ENCODE results near the gene CCDC142. TPM values are rescaled to one million over a fixed set of nuclear protein-coding genes. Genes with fewer than 3 reads are reported as not detected.

The CCDC142 gene
- total and polyA plus RNA-seq, 9 of the 15 experiments (the other 6 are each of a cell fraction or from before 2014, with no cell fraction given): 0.55 to 11.7 (median 7.2) TPM

DNA sequence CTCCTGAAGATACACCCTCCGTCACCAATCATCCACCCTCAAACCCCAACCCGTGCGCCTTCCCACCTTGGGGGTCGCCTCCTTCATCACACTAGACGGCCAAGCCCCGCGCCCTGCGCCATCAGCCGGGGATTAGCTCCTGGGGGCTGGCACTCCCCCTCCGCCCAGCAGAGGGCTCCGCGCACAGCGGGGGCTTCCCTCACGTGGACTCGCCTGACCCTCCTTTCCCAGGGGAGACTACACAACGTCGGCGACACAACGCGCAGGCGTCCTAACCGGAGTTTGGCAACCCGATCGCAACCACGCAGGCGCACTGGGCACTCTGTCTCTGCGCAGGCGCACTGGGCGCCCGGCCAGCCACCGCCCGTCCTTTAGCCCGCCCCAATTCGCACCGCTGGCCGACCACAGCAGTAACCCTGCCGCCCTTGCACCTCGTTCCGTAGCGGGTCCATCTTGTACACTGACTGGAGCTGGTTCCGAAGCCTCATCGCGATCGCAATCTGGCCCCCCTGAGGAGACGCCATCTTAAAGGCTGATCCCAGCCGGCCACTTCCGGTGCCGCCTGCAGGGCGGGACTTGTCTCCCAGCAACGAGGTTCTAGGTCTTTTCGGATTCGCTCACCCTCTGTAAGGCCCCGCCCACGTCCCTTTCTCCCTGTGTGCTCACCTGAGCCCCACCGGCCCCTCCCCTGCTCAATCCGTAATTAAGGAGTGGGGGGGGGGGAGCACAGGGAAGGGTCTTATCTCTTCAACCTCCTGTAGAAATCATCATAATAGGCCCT, 24.5 kb upstream of the CCDC142 start, which contains the start of gene PCGF1 (continued):
- peak; percentile 84 for TF ChIP-seq MYC (IDR thresholded peaks at IDR 0.05; ENCODE audit: low read depth, low read length)
- TF ChIP-seq MYC (CRISPR knock-in tag; IDR thresholded peaks at IDR 0.05; ENCODE audit: borderline replicate concordance, low read depth): peak; percentile 82; the same call in 1 of the 2 replicates
- TF ChIP-seq POLR2B (IDR thresholded peaks at IDR 0.05; ENCODE audit: low read depth, partially characterized antibody): peak; percentile 95
- TF ChIP-seq, protein P1, sequence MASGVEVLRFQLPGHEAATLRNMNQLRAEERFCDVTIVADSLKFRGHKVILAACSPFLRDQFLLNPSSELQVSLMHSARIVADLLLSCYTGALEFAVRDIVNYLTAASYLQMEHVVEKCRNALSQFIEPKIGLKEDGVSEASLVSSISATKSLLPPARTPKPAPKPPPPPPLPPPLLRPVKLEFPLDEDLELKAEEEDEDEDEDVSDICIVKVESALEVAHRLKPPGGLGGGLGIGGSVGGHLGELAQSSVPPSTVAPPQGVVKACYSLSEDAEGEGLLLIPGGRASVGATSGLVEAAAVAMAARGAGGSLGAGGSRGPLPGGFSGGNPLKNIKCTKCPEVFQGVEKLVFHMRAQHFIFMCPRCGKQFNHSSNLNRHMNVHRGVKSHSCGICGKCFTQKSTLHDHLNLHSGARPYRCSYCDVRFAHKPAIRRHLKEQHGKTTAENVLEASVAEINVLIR (CRISPR knock-in tag; IDR thresholded peaks at IDR 0.05): no peak
- TF ChIP-seq, protein P2, sequence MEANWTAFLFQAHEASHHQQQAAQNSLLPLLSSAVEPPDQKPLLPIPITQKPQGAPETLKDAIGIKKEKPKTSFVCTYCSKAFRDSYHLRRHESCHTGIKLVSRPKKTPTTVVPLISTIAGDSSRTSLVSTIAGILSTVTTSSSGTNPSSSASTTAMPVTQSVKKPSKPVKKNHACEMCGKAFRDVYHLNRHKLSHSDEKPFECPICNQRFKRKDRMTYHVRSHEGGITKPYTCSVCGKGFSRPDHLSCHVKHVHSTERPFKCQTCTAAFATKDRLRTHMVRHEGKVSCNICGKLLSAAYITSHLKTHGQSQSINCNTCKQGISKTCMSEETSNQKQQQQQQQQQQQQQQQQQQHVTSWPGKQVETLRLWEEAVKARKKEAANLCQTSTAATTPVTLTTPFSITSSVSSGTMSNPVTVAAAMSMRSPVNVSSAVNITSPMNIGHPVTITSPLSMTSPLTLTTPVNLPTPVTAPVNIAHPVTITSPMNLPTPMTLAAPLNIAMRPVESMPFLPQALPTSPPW (CRISPR knock-in tag; IDR thresholded peaks at IDR 0.05): peak; percentile 96
- TF ChIP-seq TGIF2 (CRISPR knock-in tag; IDR thresholded peaks at IDR 0.05): no peak
- no peak for TF ChIP-seq TAF15 (IDR thresholded peaks at IDR 0.05; ENCODE audit: low read depth, low read length)
- TF ChIP-seq HMG20A (CRISPR knock-in tag; conservative IDR thresholded peaks at IDR 0.05): no peak
- no peak for TF ChIP-seq SNIP1 (IDR thresholded peaks at IDR 0.05; ENCODE audit: low read depth)
- TF ChIP-seq SMARCB1 (IDR thresholded peaks at IDR 0.05; ENCODE audit: insufficient read length, low read depth): no peak
- TF ChIP-seq ZNF134 (CRISPR knock-in tag; conservative IDR thresholded peaks at IDR 0.05): no peak
- peak; percentile 38; the same call in 1 of the 2 replicates for TF ChIP-seq NFIC (IDR thresholded peaks at IDR 0.05)
- TF ChIP-seq, protein P3, sequence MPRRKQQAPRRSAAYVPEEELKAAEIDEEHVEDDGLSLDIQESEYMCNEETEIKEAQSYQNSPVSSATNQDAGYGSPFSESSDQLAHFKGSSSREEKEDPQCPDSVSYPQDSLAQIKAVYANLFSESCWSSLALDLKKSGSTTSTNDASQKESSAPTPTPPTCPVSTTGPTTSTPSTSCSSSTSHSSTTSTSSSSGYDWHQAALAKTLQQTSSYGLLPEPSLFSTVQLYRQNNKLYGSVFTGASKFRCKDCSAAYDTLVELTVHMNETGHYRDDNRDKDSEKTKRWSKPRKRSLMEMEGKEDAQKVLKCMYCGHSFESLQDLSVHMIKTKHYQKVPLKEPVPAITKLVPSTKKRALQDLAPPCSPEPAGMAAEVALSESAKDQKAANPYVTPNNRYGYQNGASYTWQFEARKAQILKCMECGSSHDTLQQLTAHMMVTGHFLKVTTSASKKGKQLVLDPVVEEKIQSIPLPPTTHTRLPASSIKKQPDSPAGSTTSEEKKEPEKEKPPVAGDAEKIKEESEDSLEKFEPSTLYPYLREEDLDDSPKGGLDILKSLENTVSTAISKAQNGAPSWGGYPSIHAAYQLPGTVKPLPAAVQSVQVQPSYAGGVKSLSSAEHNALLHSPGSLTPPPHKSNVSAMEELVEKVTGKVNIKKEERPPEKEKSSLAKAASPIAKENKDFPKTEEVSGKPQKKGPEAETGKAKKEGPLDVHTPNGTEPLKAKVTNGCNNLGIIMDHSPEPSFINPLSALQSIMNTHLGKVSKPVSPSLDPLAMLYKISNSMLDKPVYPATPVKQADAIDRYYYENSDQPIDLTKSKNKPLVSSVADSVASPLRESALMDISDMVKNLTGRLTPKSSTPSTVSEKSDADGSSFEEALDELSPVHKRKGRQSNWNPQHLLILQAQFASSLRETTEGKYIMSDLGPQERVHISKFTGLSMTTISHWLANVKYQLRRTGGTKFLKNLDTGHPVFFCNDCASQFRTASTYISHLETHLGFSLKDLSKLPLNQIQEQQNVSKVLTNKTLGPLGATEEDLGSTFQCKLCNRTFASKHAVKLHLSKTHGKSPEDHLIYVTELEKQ (CRISPR knock-in tag; IDR thresholded peaks at IDR 0.05): no peak
- TF ChIP-seq PHB (CRISPR knock-in tag; IDR thresholded peaks at IDR 0.05): peak; percentile 67; the same call in 1 of the 2 replicates
- no peak for TF ChIP-seq DDX20 (tag; IDR thresholded peaks at IDR 0.05; ENCODE audit: low read depth)
- TF ChIP-seq, protein P4, sequence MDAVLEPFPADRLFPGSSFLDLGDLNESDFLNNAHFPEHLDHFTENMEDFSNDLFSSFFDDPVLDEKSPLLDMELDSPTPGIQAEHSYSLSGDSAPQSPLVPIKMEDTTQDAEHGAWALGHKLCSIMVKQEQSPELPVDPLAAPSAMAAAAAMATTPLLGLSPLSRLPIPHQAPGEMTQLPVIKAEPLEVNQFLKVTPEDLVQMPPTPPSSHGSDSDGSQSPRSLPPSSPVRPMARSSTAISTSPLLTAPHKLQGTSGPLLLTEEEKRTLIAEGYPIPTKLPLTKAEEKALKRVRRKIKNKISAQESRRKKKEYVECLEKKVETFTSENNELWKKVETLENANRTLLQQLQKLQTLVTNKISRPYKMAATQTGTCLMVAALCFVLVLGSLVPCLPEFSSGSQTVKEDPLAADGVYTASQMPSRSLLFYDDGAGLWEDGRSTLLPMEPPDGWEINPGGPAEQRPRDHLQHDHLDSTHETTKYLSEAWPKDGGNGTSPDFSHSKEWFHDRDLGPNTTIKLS (IDR thresholded peaks at IDR 0.05; ENCODE audit: borderline replicate concordance, low read depth): no peak; the same call in 1 of the 2 replicates
- no peak for TF ChIP-seq NCOA1 (IDR thresholded peaks at IDR 0.05; ENCODE audit: low read depth)
- TF ChIP-seq CHD2 (IDR thresholded peaks at IDR 0.05; ENCODE audit: low read depth, low read length): 0 out of 2 replicates have a peak, but pooled peaks have one; percentile 10
- TF ChIP-seq NCOA6 (IDR thresholded peaks at IDR 0.05): no peak
- no peak for TF ChIP-seq ZNF316 (IDR thresholded peaks at IDR 0.05)
- 0 out of 2 replicates have a peak, but pooled peaks have one; percentile 15 for TF ChIP-seq PML (IDR thresholded peaks at IDR 0.05; ENCODE audit: low read length)
- TF ChIP-seq ZNF57 (CRISPR knock-in tag; IDR thresholded peaks at IDR 0.05): no peak

Data from K562 (cell line).